Testis (tissue), 3 donors: ENCODE results near the gene SMAD6. TPM values are rescaled to one million over a fixed set of nuclear protein-coding genes. Genes with fewer than 3 reads are reported as not detected.

Source experiments
- DNase-seq: peaks from one replicate; pipeline ENCODE4 v3.0.0-alpha.2; 2019
- H3K27ac ChIP-seq, 2 donors: fragments of 200-600 bp; sonication (generic); one replicate each; pipeline ENCODE4 v1.5.1; 2019
- H3K27me3 ChIP-seq: fragments of 200-600 bp; sonication (generic); one replicate; pipeline ENCODE4 v1.5.1; 2019
- H3K36me3 ChIP-seq: fragments of 200-600 bp; sonication (generic); one replicate; pipeline ENCODE4 v1.5.1; 2017; ENCODE audit warnings: low read depth; ENCODE audit errors: missing control alignments
- H3K4me1 ChIP-seq: fragments of 200-600 bp; sonication (generic); one replicate; pipeline ENCODE4 v1.5.1; 2019
- H3K4me3 ChIP-seq, 2 donors: fragments of 200-600 bp; sonication (generic); one replicate each; pipeline ENCODE4 v1.5.1; 2017 to 2019
- H3K9me3 ChIP-seq: fragments of 200-600 bp; sonication (generic); one replicate; pipeline ENCODE4 v1.5.1; 2017
- POLR2A ChIP-seq: fragments of 450-650 bp; IDR thresholded peaks from one replicate; pipeline ENCODE4 v1.6.1; 2017; ENCODE audit warnings: antibody characterized with exemption, mild to moderate bottlenecking, moderate library complexity
- WGBS, 2 donors: methylation state at CpG; one replicate each; pipeline ENCODE4 v1.1.5; 2018; 5-methylcytosine and 5-hydroxymethylcytosine counted together
- intact Hi-C: fragments of 100-400 bp; cut with DNase I; formaldehyde crosslinking; loops from one replicate; pipeline ENCODE4 v1.15.1; 2023; ENCODE audit warnings: low total_unique reads
- polyA plus RNA-seq: library from polyadenylated mRNA; stranded (reverse); fragments of 350-450 nt; fragmentation: Illumina TruSeq; extraction: RNeasy Lipid Tissue Mini Kit (QIAGEN cat#74804); gene quantifications from one replicate; pipeline ENCODE4 v1.2.3, GENCODE V29; 2014; ENCODE audit warnings: low read depth, low replicate concordance; ENCODE audit not compliant: insufficient read depth
- total RNA-seq, 2 donors: library from RNA; depleted of rRNA; stranded (reverse); fragments of >200 nt; gene quantifications; one replicate each; pipeline ENCODE4 v1.2.3, GENCODE V29; 2016
- TF ChIP-seq, protein P1 (sequence below), 3 experiments: fragments of 450-650 bp in 2 of 3; fragments of 200-600 bp in 1 of 3; sonication (generic) in 1 of 3; IDR thresholded peaks; one replicate each; pipeline ENCODE4 v1.5.1; 2016 to 2019; ENCODE audit warnings: antibody characterized with exemption in 3 of 3, mild to moderate bottlenecking in 2 of 3, moderate library complexity in 1 of 3

Gene SMAD6
- total and polyA plus RNA-seq, 3 donors from 2014 or later, result 3.2 to 19.4 (median 17.5) TPM

DNA sequence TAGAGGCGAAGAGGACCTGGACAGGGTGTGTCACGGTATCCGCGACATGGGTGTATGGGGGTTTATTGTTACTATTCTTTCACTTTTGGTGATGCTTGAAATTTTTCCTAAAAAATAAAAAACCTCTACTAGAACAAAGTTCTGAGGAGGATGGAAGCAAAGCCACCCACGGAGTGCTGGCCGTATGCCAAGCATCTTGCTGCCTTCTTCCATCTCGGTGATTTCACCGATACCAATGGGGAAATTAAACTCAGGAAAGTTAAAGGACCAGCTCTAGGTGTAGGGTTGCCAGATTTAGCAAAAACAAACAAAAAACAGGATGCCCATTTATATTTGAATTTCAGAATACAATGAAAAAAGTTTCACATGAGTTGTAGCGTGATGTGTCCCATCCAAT lies 33.9 kb downstream of the SMAD6 start:
- Histone ChIP-seq H3K27me3 (no peaks in the 10 kb centered on the region), H3K4me3 (no peak overlapping the region), H3K4me1 (peaks cover 19% of the 10 kb centered on the region), H3K36me3 (no peaks in the 10 kb centered on the region), H3K9me3 (no peaks in the 10 kb centered on the region), H3K27ac (no peak overlapping the region)
- TF ChIP-seq, protein P1, sequence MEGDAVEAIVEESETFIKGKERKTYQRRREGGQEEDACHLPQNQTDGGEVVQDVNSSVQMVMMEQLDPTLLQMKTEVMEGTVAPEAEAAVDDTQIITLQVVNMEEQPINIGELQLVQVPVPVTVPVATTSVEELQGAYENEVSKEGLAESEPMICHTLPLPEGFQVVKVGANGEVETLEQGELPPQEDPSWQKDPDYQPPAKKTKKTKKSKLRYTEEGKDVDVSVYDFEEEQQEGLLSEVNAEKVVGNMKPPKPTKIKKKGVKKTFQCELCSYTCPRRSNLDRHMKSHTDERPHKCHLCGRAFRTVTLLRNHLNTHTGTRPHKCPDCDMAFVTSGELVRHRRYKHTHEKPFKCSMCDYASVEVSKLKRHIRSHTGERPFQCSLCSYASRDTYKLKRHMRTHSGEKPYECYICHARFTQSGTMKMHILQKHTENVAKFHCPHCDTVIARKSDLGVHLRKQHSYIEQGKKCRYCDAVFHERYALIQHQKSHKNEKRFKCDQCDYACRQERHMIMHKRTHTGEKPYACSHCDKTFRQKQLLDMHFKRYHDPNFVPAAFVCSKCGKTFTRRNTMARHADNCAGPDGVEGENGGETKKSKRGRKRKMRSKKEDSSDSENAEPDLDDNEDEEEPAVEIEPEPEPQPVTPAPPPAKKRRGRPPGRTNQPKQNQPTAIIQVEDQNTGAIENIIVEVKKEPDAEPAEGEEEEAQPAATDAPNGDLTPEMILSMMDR (IDR thresholded peaks at IDR 0.05), result no peak
- no peak for TF ChIP-seq POLR2A
- intact Hi-C loops, result no loop called here
- WGBS, 2 donors, result 47 to 59% methylated on average over 9 of the region's 9 CpGs
- peak; percentile 57 for DNase-seq

DNA sequence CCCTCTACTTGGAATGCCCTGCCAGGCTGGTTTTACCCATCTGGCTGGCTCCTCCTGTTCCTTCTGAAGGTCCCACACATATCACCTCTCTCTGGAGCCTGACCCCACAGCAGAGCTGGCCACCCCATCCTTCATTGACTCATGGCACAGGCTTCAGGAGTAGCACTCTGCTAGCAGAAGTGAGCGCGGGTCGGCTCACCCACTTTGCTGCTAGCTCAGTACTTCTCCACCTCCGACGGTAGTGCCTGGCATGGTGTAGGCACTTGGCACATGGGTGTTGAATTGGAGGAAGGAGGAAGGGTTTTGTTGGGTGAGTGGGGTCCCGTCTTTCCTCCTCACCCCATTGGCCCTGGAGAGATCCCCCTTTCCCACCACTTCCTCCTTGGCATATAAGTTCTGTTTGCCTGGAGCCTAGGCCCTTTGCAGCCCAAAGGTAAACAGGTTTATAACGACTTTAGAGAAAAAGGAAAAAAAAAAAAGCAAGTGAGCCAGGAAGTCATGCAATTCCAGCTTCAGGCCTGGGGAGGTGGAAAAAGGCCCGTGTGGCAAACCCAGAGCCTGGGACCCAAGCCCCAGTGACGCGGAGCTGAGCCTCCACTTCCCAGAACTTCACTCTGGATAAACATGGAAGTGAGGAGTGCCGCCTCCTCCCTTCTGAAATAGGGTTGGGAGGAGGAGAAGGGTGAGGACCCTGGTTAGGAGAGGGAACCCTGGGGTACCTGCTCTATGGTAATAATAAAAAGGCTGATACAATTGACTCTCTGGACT lies 35.4 kb downstream of the SMAD6 start:
- WGBS, 2 donors, result 75 to 88% methylated on average over 6 to 11 of the region's 11 CpGs
- intact Hi-C loops, result no loop called here
- Histone ChIP-seq H3K27me3 (no peaks in the 10 kb centered on the region), H3K36me3 (no peaks in the 10 kb centered on the region), H3K4me1 (peaks cover 22% of the 10 kb centered on the region), H3K27ac (no peak overlapping the region), H3K9me3 (no peaks in the 10 kb centered on the region), H3K4me3 (no peak overlapping the region)
- TF ChIP-seq POLR2A, result no peak
- TF ChIP-seq, protein P1 (IDR thresholded peaks at IDR 0.05), result no peak
- no peak for DNase-seq

DNA sequence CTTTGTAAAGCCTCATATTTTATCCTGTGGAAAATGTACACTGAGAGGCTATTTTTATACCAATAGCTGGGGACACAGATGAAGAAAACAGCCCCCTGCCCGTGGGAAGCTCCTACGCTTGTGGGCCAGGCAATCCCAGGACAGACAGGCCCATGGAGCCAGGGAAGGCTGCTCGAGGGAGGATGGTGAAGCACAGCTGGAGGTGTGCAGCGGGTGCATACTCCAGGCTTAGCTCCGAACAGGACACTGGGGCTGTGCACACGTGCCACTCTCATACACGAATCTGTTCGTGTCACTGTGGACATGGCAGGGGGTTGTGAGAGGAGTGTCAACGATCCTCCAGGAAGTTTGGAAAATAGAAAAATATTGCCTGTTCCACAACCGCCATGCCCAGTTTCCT lies 36.1 kb downstream of the SMAD6 start:
- Histone ChIP-seq H3K9me3 (no peaks in the 10 kb centered on the region), H3K4me3 (no peak overlapping the region), H3K36me3 (no peaks in the 10 kb centered on the region), H3K27me3 (no peaks in the 10 kb centered on the region), H3K27ac (no peak overlapping the region), H3K4me1 (peaks cover 22% of the 10 kb centered on the region)
- DNase-seq, result no peak
- WGBS, 2 donors, result 86 to 88% methylated on average over 10 of the region's 10 CpGs
- intact Hi-C loops, result no loop called here
- TF ChIP-seq, protein P1 (IDR thresholded peaks at IDR 0.05), result no peak
- TF ChIP-seq POLR2A, result no peak

DNA sequence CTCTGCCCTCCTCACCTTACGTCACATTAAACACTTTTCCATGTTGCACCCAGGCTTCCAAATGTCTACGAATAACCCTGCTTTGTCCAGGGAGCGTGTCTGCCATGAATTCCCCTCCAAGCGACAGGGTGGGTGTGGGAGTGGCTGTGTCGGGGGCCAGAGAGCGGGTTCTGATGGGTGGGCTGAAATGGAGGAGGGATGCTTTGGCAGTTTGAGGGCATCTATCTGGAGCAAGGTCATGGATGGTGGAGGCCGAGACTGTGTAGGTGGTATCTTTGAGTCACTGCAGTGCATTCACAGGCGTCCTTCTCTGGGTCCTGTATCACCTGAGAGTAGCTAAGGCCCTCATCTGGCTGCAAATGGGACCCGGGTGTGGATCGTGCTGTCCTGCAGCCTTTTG lies 36.6 kb downstream of the SMAD6 start:
- no peak for DNase-seq
- H3K9me3 ChIP-seq, result no peaks in the 10 kb centered on the region
- no peak for TF ChIP-seq POLR2A
- TF ChIP-seq, protein P1 (IDR thresholded peaks at IDR 0.05), result no peak
- peaks cover 22% of the 10 kb centered on the region for H3K4me1 ChIP-seq
- no peak overlapping the region for H3K27ac ChIP-seq
- H3K4me3 ChIP-seq, result no peak overlapping the region
- WGBS, 2 donors, result 74 to 77% methylated on average over 10 of the region's 10 CpGs
- no peaks in the 10 kb centered on the region for H3K36me3 ChIP-seq
- H3K27me3 ChIP-seq, result no peaks in the 10 kb centered on the region
- intact Hi-C loops, result no loop called here

DNA sequence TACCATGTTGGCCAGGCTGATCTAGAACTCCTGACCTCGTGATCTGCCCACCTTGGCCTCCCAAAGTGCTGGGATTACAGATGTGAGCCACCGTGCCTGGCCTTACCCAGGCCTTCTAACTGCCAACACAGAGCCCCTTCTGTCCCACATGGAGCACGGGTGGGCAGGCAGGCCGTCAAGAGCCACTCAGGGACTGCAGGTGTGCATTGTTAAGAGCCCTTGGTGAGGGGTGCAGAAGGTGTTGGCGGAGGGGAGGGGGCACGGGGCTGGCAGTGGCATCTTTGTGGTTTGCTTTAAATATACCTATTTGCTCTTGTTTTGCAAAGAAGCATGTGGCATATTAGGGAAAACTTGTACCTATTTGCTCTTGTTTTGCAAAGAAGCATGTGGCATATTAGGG lies 37.3 kb downstream of the SMAD6 start:
- WGBS, 2 donors, result 88 to 91% methylated on average over 6 of the region's 6 CpGs
- Histone ChIP-seq H3K27ac (no peak overlapping the region), H3K36me3 (no peaks in the 10 kb centered on the region), H3K27me3 (no peaks in the 10 kb centered on the region), H3K9me3 (no peaks in the 10 kb centered on the region), H3K4me3 (no peak overlapping the region), H3K4me1 (peaks cover 22% of the 10 kb centered on the region)
- DNase-seq, result no peak
- no peak for TF ChIP-seq POLR2A
- TF ChIP-seq, protein P1 (IDR thresholded peaks at IDR 0.05), result no peak
- intact Hi-C loops, result no loop called here
